Panc1 (cell line): Measurements from ENCODE around the gene ARCN1. TPM values are rescaled to one million over a fixed set of nuclear protein-coding genes. Genes with fewer than 3 reads are reported as not detected.

Source experiments
- ATAC-seq: fragments of 200-7000 bp; cut with Tn5 transposase; 2 replicates; pipeline ENCODE4 v1.9.1; 2020; ENCODE audit warnings: mild to moderate bottlenecking, moderate library complexity
- BruUV-seq: library from RNA; stranded (reverse); fragments of 400-500 nt; replicated peaks from 2 replicates; lab custom pipeline; 2021; lab: Mats Ljungman, UMichigan
- CTCF ChIA-PET: fragments of 300-600 bp; sonication (Branson Sonifier 250); formaldehyde crosslinking; loops from one replicate; lab custom pipeline; 2022; ENCODE audit warnings: antibody characterized with exemption; lab: Charles Lee
- POLR2A ChIA-PET: fragments of 300-600 bp; sonication (Branson Sonifier 250); formaldehyde crosslinking; loops from one replicate; lab custom pipeline; 2022; ENCODE audit warnings: antibody characterized with exemption; lab: Charles Lee
- DNase-seq: peaks from one replicate; pipeline ENCODE4 v3.0.0-alpha.2; 2010; ENCODE audit warnings: low read depth, low spot score
- H3K27ac ChIP-seq: 2 replicates; pipeline ENCODE4 v1.5.1; 2011; ENCODE audit warnings: mild to moderate bottlenecking, low read length, inconsistent platforms
- H3K27me3 ChIP-seq: fragments of 200-500 bp; sonication (Bioruptor generic); 2 replicates; pipeline ENCODE4 v1.6.0; 2014; ENCODE audit warnings: low read length, inconsistent platforms; ENCODE audit not compliant: control insufficient read depth, insufficient read depth
- H3K36me3 ChIP-seq: fragments of 200-500 bp; sonication (Bioruptor generic); 2 replicates; pipeline ENCODE4 v1.5.1; 2014; ENCODE audit warnings: inconsistent platforms, mild to moderate bottlenecking, low read length, moderate library complexity; ENCODE audit not compliant: control insufficient read depth, insufficient read depth
- H3K4me1 ChIP-seq: 2 replicates; pipeline ENCODE4 v1.5.1; 2011; ENCODE audit warnings: inconsistent platforms, mild to moderate bottlenecking, low read length, moderate library complexity; ENCODE audit not compliant: control insufficient read depth, insufficient read depth
- H3K4me3 ChIP-seq, 2 experiments: 2 replicates each; pipeline ENCODE4 v1.5.1; 2011 to 2012; ENCODE audit warnings: low read depth in 2 of 2, low read length in 2 of 2, mild to moderate bottlenecking in 2 of 2, inconsistent platforms in 1 of 2, moderate library complexity in 1 of 2
- H3K9me3 ChIP-seq: fragments of 200-500 bp; sonication (Bioruptor generic); 2 replicates; pipeline ENCODE4 v1.5.1; 2014; ENCODE audit warnings: low read depth, mild to moderate bottlenecking, inconsistent platforms, low read length, moderate library complexity; ENCODE audit not compliant: control insufficient read depth, insufficient read depth
- POLR2AphosphoS5 ChIP-seq: IDR thresholded peaks from 2 replicates; pipeline ENCODE4 v1.6.1; 2012; ENCODE audit warnings: mild to moderate bottlenecking, low read depth, low read length, moderate library complexity
- SIN3A ChIP-seq: IDR thresholded peaks from 2 replicates; pipeline ENCODE4 v1.6.1; 2012; ENCODE audit warnings: low read depth, mild to moderate bottlenecking, low read length, moderate library complexity, borderline replicate concordance; ENCODE audit not compliant: insufficient read depth
- in situ Hi-C: cut with HindIII; loops from 2 replicates; pipeline ENCODE4 v1.10.0; 2016; ENCODE audit warnings: low sequenced_read_pairs, low pct_unique_long_range_greater_than_20kb
- intact Hi-C: fragments of 100-400 bp; cut with micrococcal nuclease; formaldehyde crosslinking; loops from one replicate; pipeline ENCODE4 v1.10.0; 2022; ENCODE audit not compliant: unreplicated experiment
- total RNA-seq: library from RNA; stranded (reverse); gene quantifications from one replicate; pipeline ENCODE4 v1.2.1, GENCODE V29; 2021; ENCODE audit not compliant: unreplicated experiment
- TF ChIP-seq, protein P1 (sequence below): fragments of 450-650 bp; IDR thresholded peaks from 2 replicates; pipeline ENCODE4 v1.5.1; 2017; ENCODE audit warnings: mild to moderate bottlenecking
- TF ChIP-seq, protein P2 (sequence below), 2 experiments: IDR thresholded peaks; 2 replicates each; pipeline ENCODE4 v1.6.1; 2011 to 2012; ENCODE audit warnings: low read depth in 2 of 2, control low read depth in 1 of 2, low read length in 1 of 2, mild to moderate bottlenecking in 1 of 2, moderate library complexity in 1 of 2; ENCODE audit not compliant: insufficient read depth in 1 of 2

Gene ARCN1
- total RNA-seq, 1 experiment from 2014 or later = 197 TPM

DNA sequence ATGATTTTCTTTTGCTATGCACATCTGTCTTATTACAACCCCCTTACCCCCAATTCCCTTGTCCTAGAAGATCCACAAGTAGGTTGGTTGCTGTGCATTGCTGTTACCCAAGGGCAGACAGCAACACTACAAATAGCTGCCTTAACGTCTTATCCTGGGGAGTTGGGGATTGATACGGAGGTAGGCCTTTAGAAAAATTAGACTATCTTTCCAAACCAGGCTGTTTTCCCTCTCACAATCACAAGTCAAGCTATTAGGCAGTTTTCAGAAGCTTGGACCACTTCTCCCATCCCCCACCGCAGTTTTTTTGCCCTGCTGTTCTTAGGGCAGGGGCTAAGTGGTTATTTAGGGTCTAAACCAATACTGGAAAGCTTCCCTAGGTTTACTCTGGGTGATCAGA lies 32.4 kb downstream of the ARCN1 start:
- POLR2A ChIA-PET = interaction anchor here (0.6 to 0.7 kb wide), 2 partner anchors 28 to 37 kb away, joined by 4 to 10 read pairs; no protein-coding TSS in a partner anchor

DNA sequence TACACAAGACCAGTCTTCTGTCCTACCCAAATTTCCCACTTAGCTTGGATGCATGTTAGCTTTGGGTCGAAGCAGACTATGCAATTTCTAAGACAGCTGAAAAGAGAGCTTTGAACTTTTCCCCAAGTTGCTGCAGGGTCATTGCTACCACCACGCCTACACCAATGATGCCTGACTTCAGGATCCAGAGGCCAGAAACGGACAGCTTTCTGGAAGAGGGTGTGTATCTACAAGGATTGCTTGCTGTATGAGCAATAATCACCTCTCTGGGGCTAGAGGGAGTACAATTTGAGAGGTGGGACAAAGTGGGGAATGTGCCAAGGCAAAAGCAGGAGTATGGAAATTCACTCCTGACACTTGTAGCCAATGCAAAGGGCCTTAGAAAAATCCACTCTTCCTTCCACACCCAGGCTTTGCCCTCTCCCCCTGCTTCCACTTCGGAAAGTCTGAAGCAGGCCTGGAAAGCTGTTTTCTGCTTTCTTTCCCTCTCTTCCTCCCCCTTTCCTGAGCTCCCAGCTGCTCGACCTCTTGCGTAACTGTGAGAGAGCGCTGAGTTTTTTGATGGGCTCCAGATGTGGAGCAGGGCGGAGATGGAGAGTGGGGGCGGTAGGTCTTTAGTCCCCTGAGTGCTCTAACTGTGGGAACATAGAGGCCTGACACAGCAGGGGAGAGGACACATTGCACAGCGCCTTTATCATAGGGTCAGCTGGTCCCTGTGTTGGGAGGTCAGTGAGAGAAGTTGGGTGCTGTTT lies 33.1 kb downstream of the ARCN1 start:
- peaks cover 5% of the 10 kb centered on the region; the same call in 1 of the 2 replicates for H3K4me1 ChIP-seq
- POLR2A ChIA-PET = interaction anchor here (0.6 kb wide), 1 partner anchor 29 kb away, joined by 10 read pairs; no protein-coding TSS in a partner anchor

More for the DNA sequence above, 32.4 kb downstream of the ARCN1 start:
- H3K27ac ChIP-seq = no peak overlapping the region
- H3K27me3 ChIP-seq = no peaks in the 10 kb centered on the region
- intact Hi-C loops (no loop called here), in situ Hi-C loops (no loop called here)
- H3K4me1 ChIP-seq = peaks cover 3% of the 10 kb centered on the region; the same call in 1 of the 2 replicates
- ATAC-seq = no peak
- no peak overlapping the region for H3K4me3 ChIP-seq
- H3K9me3 ChIP-seq = no peaks in the 10 kb centered on the region
- CTCF ChIA-PET = interaction anchor here (0.7 kb wide), 1 partner anchor 366 kb away, joined by 3 read pairs; no protein-coding TSS in a partner anchor
- BruUV-seq = no TSS peak
- no peak for DNase-seq
- H3K36me3 ChIP-seq = peaks cover 23% of the 10 kb centered on the region
- TF ChIP-seq SIN3A = no peak
- TF ChIP-seq, protein P1, sequence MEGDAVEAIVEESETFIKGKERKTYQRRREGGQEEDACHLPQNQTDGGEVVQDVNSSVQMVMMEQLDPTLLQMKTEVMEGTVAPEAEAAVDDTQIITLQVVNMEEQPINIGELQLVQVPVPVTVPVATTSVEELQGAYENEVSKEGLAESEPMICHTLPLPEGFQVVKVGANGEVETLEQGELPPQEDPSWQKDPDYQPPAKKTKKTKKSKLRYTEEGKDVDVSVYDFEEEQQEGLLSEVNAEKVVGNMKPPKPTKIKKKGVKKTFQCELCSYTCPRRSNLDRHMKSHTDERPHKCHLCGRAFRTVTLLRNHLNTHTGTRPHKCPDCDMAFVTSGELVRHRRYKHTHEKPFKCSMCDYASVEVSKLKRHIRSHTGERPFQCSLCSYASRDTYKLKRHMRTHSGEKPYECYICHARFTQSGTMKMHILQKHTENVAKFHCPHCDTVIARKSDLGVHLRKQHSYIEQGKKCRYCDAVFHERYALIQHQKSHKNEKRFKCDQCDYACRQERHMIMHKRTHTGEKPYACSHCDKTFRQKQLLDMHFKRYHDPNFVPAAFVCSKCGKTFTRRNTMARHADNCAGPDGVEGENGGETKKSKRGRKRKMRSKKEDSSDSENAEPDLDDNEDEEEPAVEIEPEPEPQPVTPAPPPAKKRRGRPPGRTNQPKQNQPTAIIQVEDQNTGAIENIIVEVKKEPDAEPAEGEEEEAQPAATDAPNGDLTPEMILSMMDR = no peak

More for the DNA sequence above, 33.1 kb downstream of the ARCN1 start:
- Histone ChIP-seq H3K36me3 (peaks cover 17% of the 10 kb centered on the region), H3K27ac (no peak overlapping the region), H3K27me3 (no peaks in the 10 kb centered on the region), H3K4me3 (no peak overlapping the region), H3K9me3 (no peaks in the 10 kb centered on the region)
- ATAC-seq (no peak), DNase-seq (no peak)
- no TSS peak for BruUV-seq
- intact Hi-C loops = no loop called here
- in situ Hi-C loops = no loop called here
- CTCF ChIA-PET = interaction anchor here (0.6 to 0.7 kb wide), 2 partner anchors 33 to 366 kb away, joined by 3 to 4 read pairs; partner anchors contain the start of gene ARCN1
- no peak for TF ChIP-seq SIN3A
- TF ChIP-seq, protein P1 = no peak
- TF ChIP-seq, protein P2, sequence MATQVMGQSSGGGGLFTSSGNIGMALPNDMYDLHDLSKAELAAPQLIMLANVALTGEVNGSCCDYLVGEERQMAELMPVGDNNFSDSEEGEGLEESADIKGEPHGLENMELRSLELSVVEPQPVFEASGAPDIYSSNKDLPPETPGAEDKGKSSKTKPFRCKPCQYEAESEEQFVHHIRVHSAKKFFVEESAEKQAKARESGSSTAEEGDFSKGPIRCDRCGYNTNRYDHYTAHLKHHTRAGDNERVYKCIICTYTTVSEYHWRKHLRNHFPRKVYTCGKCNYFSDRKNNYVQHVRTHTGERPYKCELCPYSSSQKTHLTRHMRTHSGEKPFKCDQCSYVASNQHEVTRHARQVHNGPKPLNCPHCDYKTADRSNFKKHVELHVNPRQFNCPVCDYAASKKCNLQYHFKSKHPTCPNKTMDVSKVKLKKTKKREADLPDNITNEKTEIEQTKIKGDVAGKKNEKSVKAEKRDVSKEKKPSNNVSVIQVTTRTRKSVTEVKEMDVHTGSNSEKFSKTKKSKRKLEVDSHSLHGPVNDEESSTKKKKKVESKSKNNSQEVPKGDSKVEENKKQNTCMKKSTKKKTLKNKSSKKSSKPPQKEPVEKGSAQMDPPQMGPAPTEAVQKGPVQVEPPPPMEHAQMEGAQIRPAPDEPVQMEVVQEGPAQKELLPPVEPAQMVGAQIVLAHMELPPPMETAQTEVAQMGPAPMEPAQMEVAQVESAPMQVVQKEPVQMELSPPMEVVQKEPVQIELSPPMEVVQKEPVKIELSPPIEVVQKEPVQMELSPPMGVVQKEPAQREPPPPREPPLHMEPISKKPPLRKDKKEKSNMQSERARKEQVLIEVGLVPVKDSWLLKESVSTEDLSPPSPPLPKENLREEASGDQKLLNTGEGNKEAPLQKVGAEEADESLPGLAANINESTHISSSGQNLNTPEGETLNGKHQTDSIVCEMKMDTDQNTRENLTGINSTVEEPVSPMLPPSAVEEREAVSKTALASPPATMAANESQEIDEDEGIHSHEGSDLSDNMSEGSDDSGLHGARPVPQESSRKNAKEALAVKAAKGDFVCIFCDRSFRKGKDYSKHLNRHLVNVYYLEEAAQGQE (IDR thresholded peaks at IDR 0.05; ENCODE audit: insufficient read depth in 1 of 2, low read depth in 2 of 2, low read length in 1 of 2) = no peak
- no peak for TF ChIP-seq POLR2AphosphoS5
